Measurements from ENCODE around the gene KLRB1. TPM values are rescaled to one million over a fixed set of nuclear protein-coding genes. Genes with fewer than 3 reads are reported as not detected.
"Not testable (repeated sequence)": the region's sequence is repeated elsewhere in the genome, so short reads cannot be mapped to it uniquely, and the experiment has no call there.

The KLRB1 gene
- total and polyA plus RNA-seq, 7 experiments from 2014 or later: 0.43 to 33.7 (median 2.1) TPM

GRCh38 chr12:9647825-9648700 is 40.3 kb upstream of the KLRB1 start:
- H3K4me1 ChIP-seq (ENCODE audit: control insufficient read depth in 2 of 2, insufficient read depth in 2 of 2, low read length in 2 of 2): peaks cover 29 to 42% of the 10 kb centered on the region in 2 donors
- no peaks in the 10 kb centered on the region for H3K27me3 ChIP-seq (ENCODE audit: control insufficient read depth in 2 of 2, insufficient read depth in 2 of 2, low read length in 2 of 2)
- H3K36me3 Mint-ChIP-seq: peaks cover 17 to 46% (median 29%) of the 10 kb centered on the region in 5 donors
- peak overlapping the region; percentile 93 to 100 (median 98) for H3K4me3 Mint-ChIP-seq
- H3K27ac Mint-ChIP-seq: peak overlapping the region; percentile 92 to 100 (median 98)
- intact Hi-C loops (cut with micrococcal nuclease): loop anchor here (1.0 to 10.0 kb wide), 11 partner anchors 14 to 564 kb away; partner anchors contain the start of genes CLEC2B (in 1 of the 2) and GABARAPL1 (in 1 of the 2)
- peak overlapping the region; percentile 67 for H3K4me3 ChIP-seq (ENCODE audit: low read length)
- peaks cover 0 to 6% (median 0%) of the 10 kb centered on the region in 3 experiments for H3K36me3 ChIP-seq (ENCODE audit: control insufficient read depth in 2 of 3, insufficient read depth in 3 of 3, low read length in 3 of 3)
- peaks cover 3 to 46% (median 11%) of the 10 kb centered on the region in 11 donors for H3K9me3 Mint-ChIP-seq
- peak; percentile 77 to 97 (median 92) for DNase-seq
- peaks cover 0 to 4% (median 0%) of the 10 kb centered on the region in 3 experiments for H3K9me3 ChIP-seq (ENCODE audit: control insufficient read depth in 2 of 3, low read length in 3 of 3)
- ChIA-PET POLR2A (interaction anchor here (0.6 to 25.5 kb wide), 28 partner anchors 8 to 1004 kb away, joined by 3 to 784 read pairs (median 6); partner anchors contain the start of genes CD69, CLEC2B, CLEC2D and KLRB1), CTCF (interaction anchor here (0.6 to 2.6 kb wide), 19 partner anchors 9 to 318 kb away, joined by 3 to 36 read pairs (median 4); partner anchors contain the start of gene CLEC2D)
- peaks cover 0 to 5% (median 0%) of the 10 kb centered on the region in 5 donors for H3K27me3 Mint-ChIP-seq
- H3K27ac ChIP-seq (ENCODE audit: low read depth, low read length): peak overlapping the region; percentile 92
- peaks cover 32 to 65% (median 60%) of the 10 kb centered on the region in 7 donors for H3K4me1 Mint-ChIP-seq
- ATAC-seq: peak; percentile 81

- H3K9me3 Mint-ChIP-seq: peaks cover 3 to 54% (median 14%) of the 10 kb centered on the region in 11 donors
- Histone ChIP-seq H3K27me3 (ENCODE audit: control insufficient read depth in 2 of 2, insufficient read depth in 2 of 2, low read length in 2 of 2) (no peaks in the 10 kb centered on the region), H3K4me1 (ENCODE audit: control insufficient read depth in 2 of 2, insufficient read depth in 2 of 2, low read length in 2 of 2) (peaks cover 30 to 34% of the 10 kb centered on the region in 2 donors), H3K27ac (ENCODE audit: low read depth, low read length) (peak overlapping the region; percentile 92), H3K36me3 (ENCODE audit: control insufficient read depth in 2 of 3, insufficient read depth in 3 of 3, low read length in 3 of 3) (peaks cover 0 to 6% (median 0%) of the 10 kb centered on the region in 3 experiments), H3K4me3 (ENCODE audit: low read length) (peak overlapping the region; percentile 67), H3K9me3 (ENCODE audit: control insufficient read depth in 2 of 3, low read length in 3 of 3) (peaks cover 0 to 4% (median 0%) of the 10 kb centered on the region in 3 experiments)
- DNase-seq (no peak), ATAC-seq (peak; percentile 2)
- ChIA-PET CTCF (interaction anchor here (0.6 to 2.6 kb wide), 16 partner anchors 8 to 317 kb away, joined by 3 to 36 read pairs (median 5); partner anchors contain the start of gene CLEC2D), POLR2A (interaction anchor here (0.7 to 25.5 kb wide), 21 partner anchors 8 to 278 kb away, joined by 3 to 784 read pairs (median 12); partner anchors contain the start of genes CD69, CLEC2B and CLEC2D)
- intact Hi-C loops (cut with micrococcal nuclease): loop anchor here (1.0 to 10.0 kb wide), 3 partner anchors 13 to 565 kb away; partner anchors contain the start of gene GABARAPL1 (in 1 of the 2)
- H3K27me3 Mint-ChIP-seq: peaks cover 0 to 5% (median 0%) of the 10 kb centered on the region in 5 donors
- H3K36me3 Mint-ChIP-seq: peaks cover 17 to 47% (median 30%) of the 10 kb centered on the region in 5 donors
- H3K4me3 Mint-ChIP-seq: peak overlapping the region; percentile 93 to 100 (median 98)
- H3K4me1 Mint-ChIP-seq: peaks cover 29 to 67% (median 61%) of the 10 kb centered on the region in 7 donors
- peak overlapping the region; percentile 92 to 100 (median 98) for H3K27ac Mint-ChIP-seq
Measured at GRCh38 chr12:9646794-9647781, 39.4 kb upstream of the KLRB1 start.

GRCh38 chr12:9644985-9645551 is 37.4 kb upstream of the KLRB1 start:
- not testable (repeated sequence) for H3K4me3 ChIP-seq (ENCODE audit: low read length)
- peaks cover 22 to 66% (median 53%) of the 10 kb centered on the region in 7 donors for H3K4me1 Mint-ChIP-seq

GRCh38 chr12:9643266-9643660 is 35.5 kb upstream of the KLRB1 start:
- H3K36me3 Mint-ChIP-seq: peaks cover 9 to 47% (median 18%) of the 10 kb centered on the region in 5 donors
- peaks cover 3 to 59% (median 15%) of the 10 kb centered on the region in 11 donors for H3K9me3 Mint-ChIP-seq
- no peak for ATAC-seq
- no peak for DNase-seq
- ChIA-PET POLR2A (interaction anchor here (1.1 to 1.8 kb wide), 5 partner anchors 15 to 117 kb away, joined by 3 to 4 read pairs (median 4); partner anchors contain the start of genes CD69 and CLEC2D), CTCF (interaction anchor here (0.9 kb wide), 1 partner anchor 64 kb away, joined by 3 read pairs; no protein-coding TSS in a partner anchor)
- H3K4me3 Mint-ChIP-seq: peak overlapping the region in 9 of 10 donors; percentile 25 to 71 (median 54)
- intact Hi-C loops (cut with micrococcal nuclease): loop anchor here in 1 of 2 donors (10.0 kb wide), 1 partner anchor 302 kb away; no protein-coding TSS in a partner anchor
- no peak overlapping the region for H3K4me3 ChIP-seq (ENCODE audit: low read length)
- peaks cover 22 to 77% (median 61%) of the 10 kb centered on the region in 7 donors for H3K4me1 Mint-ChIP-seq
- peaks cover 0 to 2% (median 0%) of the 10 kb centered on the region in 5 donors for H3K27me3 Mint-ChIP-seq
- H3K9me3 ChIP-seq (ENCODE audit: control insufficient read depth in 2 of 3, low read length in 3 of 3): peaks cover 0 to 4% (median 0%) of the 10 kb centered on the region in 3 experiments
- no peaks in the 10 kb centered on the region for H3K27me3 ChIP-seq (ENCODE audit: control insufficient read depth in 2 of 2, insufficient read depth in 2 of 2, low read length in 2 of 2)
- peaks cover 23 to 33% of the 10 kb centered on the region in 2 donors for H3K4me1 ChIP-seq (ENCODE audit: control insufficient read depth in 2 of 2, insufficient read depth in 2 of 2, low read length in 2 of 2)
- peaks cover 0 to 2% (median 0%) of the 10 kb centered on the region in 3 experiments for H3K36me3 ChIP-seq (ENCODE audit: control insufficient read depth in 2 of 3, insufficient read depth in 3 of 3, low read length in 3 of 3)
- H3K27ac Mint-ChIP-seq: peak overlapping the region; percentile 49 to 89 (median 79)
- peak overlapping the region; percentile 54 for H3K27ac ChIP-seq (ENCODE audit: low read depth, low read length)

More at GRCh38 chr12:9644985-9645551, 37.4 kb upstream of the KLRB1 start:
- H3K27ac ChIP-seq (ENCODE audit: low read depth, low read length); H3K27me3 ChIP-seq (ENCODE audit: control insufficient read depth in 2 of 2, insufficient read depth in 2 of 2, low read length in 2 of 2); H3K27me3 Mint-ChIP-seq; CTCF ChIA-PET; H3K36me3 ChIP-seq (ENCODE audit: control insufficient read depth in 2 of 3, insufficient read depth in 3 of 3, low read length in 3 of 3); ATAC-seq; DNase-seq; H3K9me3 ChIP-seq (ENCODE audit: control insufficient read depth in 2 of 3, low read length in 3 of 3): not testable (repeated sequence)
- intact Hi-C loops (cut with micrococcal nuclease): loop anchor here (5.0 to 10.0 kb wide), 2 partner anchors 300 to 567 kb away; partner anchors contain the start of gene GABARAPL1 (in 1 of the 2)
- H3K9me3 Mint-ChIP-seq: peaks cover 3 to 56% (median 13%) of the 10 kb centered on the region in 11 donors
- H3K27ac Mint-ChIP-seq: peak overlapping the region; percentile 12 to 88 (median 65)
- H3K4me1 ChIP-seq (ENCODE audit: control insufficient read depth in 2 of 2, insufficient read depth in 2 of 2, low read length in 2 of 2): peaks cover 23% of the 10 kb centered on the region in 2 donors
- peaks cover 17 to 48% (median 28%) of the 10 kb centered on the region in 5 donors for H3K36me3 Mint-ChIP-seq
- POLR2A ChIA-PET: interaction anchor here (0.7 to 1.4 kb wide), 9 partner anchors 13 to 1005 kb away, joined by 3 to 9 read pairs (median 3); no protein-coding TSS in a partner anchor
- H3K4me3 Mint-ChIP-seq: peak overlapping the region in 7 of 10 donors; percentile 2 to 48 (median 12)

- H3K4me3 Mint-ChIP-seq: peak overlapping the region in 9 of 10 donors; percentile 16 to 71 (median 49)
- Histone ChIP-seq H3K36me3 (ENCODE audit: control insufficient read depth in 2 of 3, insufficient read depth in 3 of 3, low read length in 3 of 3) (no peaks in the 10 kb centered on the region), H3K27me3 (ENCODE audit: control insufficient read depth in 2 of 2, insufficient read depth in 2 of 2, low read length in 2 of 2) (no peaks in the 10 kb centered on the region), H3K9me3 (ENCODE audit: control insufficient read depth in 2 of 3, low read length in 3 of 3) (peaks cover 0 to 4% (median 0%) of the 10 kb centered on the region in 3 experiments), H3K4me3 (ENCODE audit: low read length) (no peak overlapping the region), H3K27ac (ENCODE audit: low read depth, low read length) (peak overlapping the region; percentile 54), H3K4me1 (ENCODE audit: control insufficient read depth in 2 of 2, insufficient read depth in 2 of 2, low read length in 2 of 2) (peaks cover 22 to 33% of the 10 kb centered on the region in 2 donors)
- POLR2A ChIA-PET: interaction anchor here (1.1 to 1.8 kb wide), 5 partner anchors 15 to 118 kb away, joined by 3 to 4 read pairs (median 4); partner anchors contain the start of genes CD69 and CLEC2D
- DNase-seq: no peak
- CTCF ChIA-PET: interaction anchor here (0.9 kb wide), 1 partner anchor 65 kb away, joined by 3 read pairs; no protein-coding TSS in a partner anchor
- peaks cover 9 to 52% (median 18%) of the 10 kb centered on the region in 5 donors for H3K36me3 Mint-ChIP-seq
- H3K27me3 Mint-ChIP-seq: no peaks in the 10 kb centered on the region
- H3K4me1 Mint-ChIP-seq: peaks cover 22 to 82% (median 66%) of the 10 kb centered on the region in 7 donors
- intact Hi-C loops (cut with micrococcal nuclease): loop anchor here in 1 of 2 donors (10.0 kb wide), 1 partner anchor 302 kb away; no protein-coding TSS in a partner anchor
- H3K9me3 Mint-ChIP-seq: peaks cover 3 to 59% (median 15%) of the 10 kb centered on the region in 11 donors
- no peak for ATAC-seq
- peak overlapping the region in 8 of 9 donors; percentile 65 to 89 (median 78) for H3K27ac Mint-ChIP-seq
Measured at GRCh38 chr12:9642606-9643265, 35.0 kb upstream of the KLRB1 start.

Data from naive thymus-derived CD4-positive, alpha-beta T cell (primary cell).